ENCODE measurements around the gene GAREM2.

The GAREM2 gene

GRCh38 chr2:26170795-26171194 is 2.1 kb upstream of the GAREM2 start:
- peaks cover 10% of the 10 kb centered on the region for H3K4me1 Mint-ChIP-seq
- no peaks in the 10 kb centered on the region for H3K36me3 Mint-ChIP-seq (ENCODE audit: low read depth)

GRCh38 chr2:26172189-26172870 is 558 bp upstream of the GAREM2 start:
- peaks cover 15% of the 10 kb centered on the region for H3K4me1 Mint-ChIP-seq
- no peaks in the 10 kb centered on the region for H3K9me3 Mint-ChIP-seq
- peak overlapping the region; percentile 85 to 90 (median 89) for H3K4me3 Mint-ChIP-seq
- H3K27me3 Mint-ChIP-seq (ENCODE audit: low read depth) = peaks cover 27% of the 10 kb centered on the region
- H3K36me3 Mint-ChIP-seq (ENCODE audit: low read depth) = no peaks in the 10 kb centered on the region
- H3K27ac Mint-ChIP-seq = peak overlapping the region in 1 of 3 experiments; percentile 85
- TF ChIP-seq CTCF (IDR thresholded peaks at IDR 0.05; ENCODE audit: unreplicated experiment in 3 of 3) = no peak

More at GRCh38 chr2:26170795-26171194, 2.1 kb upstream of the GAREM2 start:
- Mint-ChIP-seq H3K4me3 (peak overlapping the region; percentile 69 to 85 (median 73)), H3K27ac (no peak overlapping the region), H3K9me3 (no peaks in the 10 kb centered on the region), H3K27me3 (ENCODE audit: low read depth) (peaks cover 27% of the 10 kb centered on the region)
- no peak for TF ChIP-seq CTCF (IDR thresholded peaks at IDR 0.05; ENCODE audit: unreplicated experiment in 3 of 3)

GRCh38 chr2:26173776-26174482 is 1.0 kb downstream of the GAREM2 start:
- TF ChIP-seq CTCF (IDR thresholded peaks at IDR 0.05; ENCODE audit: unreplicated experiment in 3 of 3) = no peak
- peak overlapping the region; percentile 82 to 87 (median 82) for H3K4me3 Mint-ChIP-seq
- H3K4me1 Mint-ChIP-seq = peaks cover 15% of the 10 kb centered on the region
- peak overlapping the region in 2 of 3 experiments; percentile 46 to 66 for H3K27ac Mint-ChIP-seq
- peaks cover 27% of the 10 kb centered on the region for H3K27me3 Mint-ChIP-seq (ENCODE audit: low read depth)
- H3K36me3 Mint-ChIP-seq (ENCODE audit: low read depth) = no peaks in the 10 kb centered on the region
- no peaks in the 10 kb centered on the region for H3K9me3 Mint-ChIP-seq

GRCh38 chr2:26174691-26175465 is 2.0 kb downstream of the GAREM2 start:
- Mint-ChIP-seq H3K36me3 (ENCODE audit: low read depth) (no peaks in the 10 kb centered on the region), H3K4me3 (peak overlapping the region; percentile 82 to 87 (median 82)), H3K4me1 (peaks cover 15% of the 10 kb centered on the region), H3K27ac (peak overlapping the region; percentile 12 to 46 (median 43)), H3K9me3 (no peaks in the 10 kb centered on the region), H3K27me3 (ENCODE audit: low read depth) (peaks cover 31% of the 10 kb centered on the region)
- no peak for TF ChIP-seq CTCF (IDR thresholded peaks at IDR 0.05; ENCODE audit: unreplicated experiment in 3 of 3)

GRCh38 chr2:26175466-26176278 is 2.8 kb downstream of the GAREM2 start:
- no peak for TF ChIP-seq CTCF (IDR thresholded peaks at IDR 0.05; ENCODE audit: unreplicated experiment in 3 of 3)
- Mint-ChIP-seq H3K36me3 (ENCODE audit: low read depth) (no peaks in the 10 kb centered on the region), H3K4me3 (peak overlapping the region; percentile 51 to 59 (median 54)), H3K4me1 (peaks cover 20% of the 10 kb centered on the region), H3K27me3 (ENCODE audit: low read depth) (peaks cover 37% of the 10 kb centered on the region), H3K27ac (peak overlapping the region in 1 of 3 experiments; percentile 9), H3K9me3 (no peaks in the 10 kb centered on the region)
